WI38 (cell line): ENCODE measurements around the gene RNF180.

Experiments
- H3K4me3 ChIP-seq: 2 replicates; pipeline ENCODE4 v1.5.1; 2011; ENCODE audit warnings: low read depth, mild to moderate bottlenecking, control low read depth, low read length
- CTCF ChIP-seq: IDR thresholded peaks from 2 replicates; pipeline ENCODE4 v1.5.1; 2012; ENCODE audit warnings: low read depth, mild to moderate bottlenecking, control low read depth, low read length

The RNF180 gene

GRCh38 chr5:64180661-64181343, 15.2 kb downstream of the RNF180 start:
- no peak overlapping the region for H3K4me3 ChIP-seq
- TF ChIP-seq CTCF = no peak

GRCh38 chr5:64181440-64181839, 15.8 kb downstream of the RNF180 start:
- TF ChIP-seq CTCF = no peak
- H3K4me3 ChIP-seq = no peak overlapping the region

- H3K4me3 ChIP-seq = no peak overlapping the region
- no peak for TF ChIP-seq CTCF
Observed at GRCh38 chr5:64183956-64184355, 18.3 kb downstream of the RNF180 start.

GRCh38 chr5:64184832-64185231, 19.2 kb downstream of the RNF180 start:
- TF ChIP-seq CTCF = no peak

DNA sequence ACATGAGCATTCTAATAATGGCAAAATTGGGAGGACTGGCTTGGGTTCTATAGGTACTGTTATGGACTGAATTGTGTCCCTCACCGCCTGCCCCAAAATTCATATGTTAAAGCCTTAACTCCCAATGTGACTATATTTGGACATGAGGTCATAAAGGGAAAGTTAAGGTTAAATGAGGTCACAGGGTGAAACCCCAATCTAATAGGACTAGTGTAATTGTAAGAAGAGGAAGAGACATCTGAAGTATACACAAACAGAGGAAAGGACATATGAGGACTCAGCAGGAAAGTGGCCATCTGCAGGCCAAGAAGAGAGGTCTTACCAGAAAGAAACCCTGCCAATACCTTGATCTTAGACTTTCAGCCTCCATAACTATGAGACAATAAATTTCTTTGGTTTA, 23.1 kb downstream of the RNF180 start:
- TF ChIP-seq CTCF = no peak
- no peak overlapping the region for H3K4me3 ChIP-seq

More at GRCh38 chr5:64184832-64185231, 19.2 kb downstream of the RNF180 start:
- H3K4me3 ChIP-seq = no peak overlapping the region

- TF ChIP-seq CTCF = no peak
- no peak overlapping the region for H3K4me3 ChIP-seq
Observed at GRCh38 chr5:64190562-64191306, 25.1 kb downstream of the RNF180 start.

DNA sequence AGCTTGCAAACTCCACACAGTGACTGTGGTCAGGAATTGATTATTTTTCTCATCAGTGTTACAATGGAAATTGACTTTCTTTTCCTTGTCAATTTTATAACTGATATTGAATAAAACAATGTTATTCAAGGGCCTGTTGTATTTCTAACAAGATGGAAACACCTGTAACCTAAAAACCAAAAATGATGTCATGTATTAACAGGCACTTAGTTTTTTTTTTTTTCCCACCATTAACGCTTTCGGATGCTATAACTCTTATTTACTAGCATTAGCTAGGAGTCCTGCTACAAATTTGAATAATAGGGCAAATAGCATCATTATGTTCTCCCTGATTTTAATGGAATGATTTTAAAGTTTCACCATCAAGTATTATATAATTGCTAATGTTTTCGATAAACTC, 30.3 kb downstream of the RNF180 start:
- H3K4me3 ChIP-seq = no peak overlapping the region
- no peak for TF ChIP-seq CTCF
